Suprapubic skin (tissue), 4 donors: ENCODE measurements around the gene NRCAM. TPM values are rescaled to one million over a fixed set of nuclear protein-coding genes. Genes with fewer than 3 reads are reported as not detected.

Experiments
- DNase-seq, 2 donors: peaks; one replicate each; pipeline ENCODE4 v3.0.0-alpha.2; 2019; ENCODE audit warnings: low spot score in 2 of 2
- H3K27ac ChIP-seq: fragments of 200-600 bp; sonication (generic); one replicate; pipeline ENCODE4 v1.5.1; 2019
- H3K27me3 ChIP-seq: fragments of 200-600 bp; sonication (generic); one replicate; pipeline ENCODE4 v1.5.1; 2019
- H3K36me3 ChIP-seq: fragments of 200-600 bp; sonication (generic); one replicate; pipeline ENCODE4 v1.5.1; 2019
- H3K4me1 ChIP-seq: fragments of 200-600 bp; sonication (generic); one replicate; pipeline ENCODE4 v1.5.1; 2019
- H3K4me3 ChIP-seq: fragments of 200-600 bp; sonication (generic); one replicate; pipeline ENCODE4 v1.5.1; 2019; ENCODE audit warnings: mild to moderate bottlenecking
- H3K9me3 ChIP-seq: fragments of 200-600 bp; sonication (generic); one replicate; pipeline ENCODE4 v1.5.1; 2019
- CTCF ChIP-seq, 2 donors: fragments of 200-600 bp in 1 of 2; fragments of 450-650 bp in 1 of 2; sonication (generic) in 1 of 2; IDR thresholded peaks; one replicate each; pipeline ENCODE4 v1.5.1; 2016 to 2019; ENCODE audit warnings: antibody characterized with exemption in 2 of 2, mild to moderate bottlenecking in 1 of 2, moderate library complexity in 1 of 2
- EP300 ChIP-seq: sonication (generic); formaldehyde crosslinking; IDR thresholded peaks from one replicate; pipeline ENCODE4 v1.6.1; 2017; ENCODE audit warnings: antibody characterized with exemption
- POLR2A ChIP-seq, 2 donors: fragments of 450-650 bp; IDR thresholded peaks; one replicate each; pipeline ENCODE4 v1.6.1; 2017; ENCODE audit warnings: antibody characterized with exemption in 2 of 2, mild to moderate bottlenecking in 2 of 2, moderate library complexity in 2 of 2
- POLR2AphosphoS5 ChIP-seq, 3 donors: sonication (generic); formaldehyde crosslinking; IDR thresholded peaks; one replicate each; pipeline ENCODE4 v1.6.1; 2017; ENCODE audit warnings: antibody characterized with exemption in 3 of 3
- WGBS: methylation state at CpG from one replicate; pipeline ENCODE4 v1.1.5; 2018; 5-methylcytosine and 5-hydroxymethylcytosine counted together
- total RNA-seq, 4 donors: library from RNA; depleted of rRNA; stranded (reverse); fragments of >200 nt; gene quantifications; one replicate each; pipeline ENCODE4 v1.1.0, GENCODE V29; 2016

NRCAM gene
- total RNA-seq, 4 donors from 2014 or later: 2.3 to 7.2 (median 2.8) TPM

DNA sequence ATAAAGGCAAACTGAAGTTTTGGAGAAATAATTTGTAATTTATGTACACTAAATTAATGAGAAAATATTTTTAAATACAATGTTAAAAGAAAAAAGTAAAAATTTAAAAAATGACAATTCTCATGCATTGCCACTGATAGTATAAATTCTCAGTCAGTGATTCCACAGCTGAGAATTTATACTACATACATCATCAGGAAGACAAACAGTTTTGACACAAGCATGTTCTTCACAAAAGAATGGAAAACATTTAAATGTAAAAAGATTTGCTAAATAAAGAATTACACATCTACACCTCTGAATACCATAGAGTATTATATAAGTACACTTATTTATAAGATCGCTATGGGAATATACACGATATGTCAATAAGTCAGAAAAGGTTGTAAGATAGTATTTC lies 225.0 kb downstream of the NRCAM start:
- TF ChIP-seq EP300 (no peak), POLR2AphosphoS5 (IDR thresholded peaks at IDR 0.05) (no peak), CTCF (IDR thresholded peaks at IDR 0.05) (no peak)
- Histone ChIP-seq H3K9me3 (no peaks in the 10 kb centered on the region), H3K27ac (no peak overlapping the region), H3K4me1 (no peaks in the 10 kb centered on the region), H3K36me3 (no peaks in the 10 kb centered on the region), H3K27me3 (no peaks in the 10 kb centered on the region), H3K4me3 (no peak overlapping the region)
- WGBS: 94% methylated on average over 2 of the region's 2 CpGs
- DNase-seq: no peak

- Histone ChIP-seq H3K4me3 (no peak overlapping the region), H3K9me3 (no peaks in the 10 kb centered on the region), H3K27me3 (no peaks in the 10 kb centered on the region), H3K36me3 (no peaks in the 10 kb centered on the region), H3K4me1 (no peaks in the 10 kb centered on the region), H3K27ac (no peak overlapping the region)
- DNase-seq: no peak
- WGBS: 62% methylated on average over 3 of the region's 3 CpGs
- TF ChIP-seq POLR2AphosphoS5 (IDR thresholded peaks at IDR 0.05) (no peak), EP300 (no peak), POLR2A (IDR thresholded peaks at IDR 0.05) (no peak), CTCF (IDR thresholded peaks at IDR 0.05) (no peak)
Observed at GRCh38 chr7:108227366-108227765, 228.9 kb downstream of the NRCAM start.

GRCh38 chr7:108226816-108227299 lies 229.4 kb downstream of the NRCAM start:
- Histone ChIP-seq H3K27ac (no peak overlapping the region), H3K4me3 (no peak overlapping the region), H3K27me3 (no peaks in the 10 kb centered on the region), H3K36me3 (no peaks in the 10 kb centered on the region), H3K4me1 (no peaks in the 10 kb centered on the region), H3K9me3 (no peaks in the 10 kb centered on the region)
- WGBS: 47% methylated on average over 3 of the region's 3 CpGs
- no peak for DNase-seq
- TF ChIP-seq POLR2A (IDR thresholded peaks at IDR 0.05): no peak
- TF ChIP-seq EP300: no peak
- no peak for TF ChIP-seq CTCF (IDR thresholded peaks at IDR 0.05)
- no peak for TF ChIP-seq POLR2AphosphoS5 (IDR thresholded peaks at IDR 0.05)

GRCh38 chr7:108225531-108226181 lies 230.6 kb downstream of the NRCAM start:
- no peaks in the 10 kb centered on the region for H3K27me3 ChIP-seq
- no peak overlapping the region for H3K27ac ChIP-seq
- H3K4me1 ChIP-seq: no peaks in the 10 kb centered on the region
- TF ChIP-seq CTCF (IDR thresholded peaks at IDR 0.05) (no peak), POLR2AphosphoS5 (IDR thresholded peaks at IDR 0.05) (no peak), POLR2A (IDR thresholded peaks at IDR 0.05) (no peak), EP300 (no peak)
- DNase-seq: no peak
- H3K9me3 ChIP-seq: no peaks in the 10 kb centered on the region
- WGBS: 78% methylated on average over 2 of the region's 2 CpGs
- H3K4me3 ChIP-seq: no peak overlapping the region
- no peaks in the 10 kb centered on the region for H3K36me3 ChIP-seq

- no peak overlapping the region for H3K4me3 ChIP-seq
- H3K27me3 ChIP-seq: no peaks in the 10 kb centered on the region
- no peak for TF ChIP-seq POLR2A (IDR thresholded peaks at IDR 0.05)
- no peak for TF ChIP-seq POLR2AphosphoS5 (IDR thresholded peaks at IDR 0.05)
- no peaks in the 10 kb centered on the region for H3K9me3 ChIP-seq
- H3K27ac ChIP-seq: no peak overlapping the region
- WGBS: 95% methylated on average over 1 of the region's 1 CpG
- no peaks in the 10 kb centered on the region for H3K36me3 ChIP-seq
- no peak for DNase-seq
- no peaks in the 10 kb centered on the region for H3K4me1 ChIP-seq
Observed at GRCh38 chr7:108224387-108224786, 231.8 kb downstream of the NRCAM start.
